GM12892 (cell line): Measurements from ENCODE around the gene UBD.

Source experiments
- POLR2A ChIP-seq: IDR thresholded peaks from 2 replicates; pipeline ENCODE4 v1.6.1; 2011; ENCODE audit warnings: low read depth, low read length, control low read depth
- POLR2AphosphoS5 ChIP-seq: IDR thresholded peaks from 2 replicates; pipeline ENCODE4 v1.6.1; 2011; ENCODE audit warnings: low read depth, low read length, control low read depth
- TAF1 ChIP-seq: IDR thresholded peaks from 2 replicates; pipeline ENCODE4 v1.6.1; 2011; ENCODE audit warnings: low read depth, mild to moderate bottlenecking, control low read depth, low read length, borderline replicate concordance

GRCh38 chr6:29527126-29527525, 32.4 kb downstream of the UBD start:
- TF ChIP-seq POLR2A (no peak), POLR2AphosphoS5 (no peak), TAF1 (no peak)
